Activated CD8-positive, alpha-beta memory T cell treated with anti-CD3 and anti-CD28 coated beads for 1 hour (primary cell): Measurements from ENCODE around the gene ATP6V0A1.

Source experiments
- DNase-seq, 2 donors: peaks; one replicate each; pipeline ENCODE4 v3.0.0-alpha.2; 2020; ENCODE audit warnings: low read depth in 1 of 2; ENCODE audit errors: extremely low read depth in 1 of 2

Gene ATP6V0A1

DNA sequence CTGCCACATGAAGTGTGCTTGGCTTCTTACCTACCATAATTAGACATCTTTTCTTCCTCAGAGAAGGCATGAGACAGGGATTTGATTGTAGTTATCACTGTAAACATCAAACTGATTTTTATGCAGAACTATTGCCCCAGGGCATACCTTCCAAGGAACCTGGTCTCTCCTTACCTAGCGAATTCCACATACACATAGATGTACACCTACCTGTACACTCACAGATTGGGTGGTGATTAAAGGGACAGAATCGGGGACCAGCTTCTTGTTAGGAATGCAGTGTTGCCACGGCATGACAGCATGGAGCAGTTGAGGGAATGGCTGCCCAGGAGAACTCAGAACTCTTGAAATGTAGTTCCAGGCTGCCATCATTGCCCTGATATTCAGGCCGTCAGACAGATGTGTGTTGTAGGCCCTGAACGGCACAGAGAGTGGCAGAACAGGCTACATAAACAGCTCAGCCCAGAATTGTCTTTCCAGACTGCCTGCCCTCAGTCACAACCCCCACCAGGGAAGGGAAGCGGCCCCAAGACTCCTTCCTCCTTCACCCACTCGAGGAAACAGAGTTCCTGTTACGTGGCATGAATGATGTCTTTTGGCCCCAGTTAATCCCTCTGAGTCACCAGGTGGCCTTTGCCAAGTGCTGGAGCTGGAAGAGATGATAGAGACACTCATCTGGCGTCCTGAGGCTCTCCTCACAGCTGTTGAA is 59.5 kb downstream of the ATP6V0A1 start:
- DNase-seq = no peak

DNA sequence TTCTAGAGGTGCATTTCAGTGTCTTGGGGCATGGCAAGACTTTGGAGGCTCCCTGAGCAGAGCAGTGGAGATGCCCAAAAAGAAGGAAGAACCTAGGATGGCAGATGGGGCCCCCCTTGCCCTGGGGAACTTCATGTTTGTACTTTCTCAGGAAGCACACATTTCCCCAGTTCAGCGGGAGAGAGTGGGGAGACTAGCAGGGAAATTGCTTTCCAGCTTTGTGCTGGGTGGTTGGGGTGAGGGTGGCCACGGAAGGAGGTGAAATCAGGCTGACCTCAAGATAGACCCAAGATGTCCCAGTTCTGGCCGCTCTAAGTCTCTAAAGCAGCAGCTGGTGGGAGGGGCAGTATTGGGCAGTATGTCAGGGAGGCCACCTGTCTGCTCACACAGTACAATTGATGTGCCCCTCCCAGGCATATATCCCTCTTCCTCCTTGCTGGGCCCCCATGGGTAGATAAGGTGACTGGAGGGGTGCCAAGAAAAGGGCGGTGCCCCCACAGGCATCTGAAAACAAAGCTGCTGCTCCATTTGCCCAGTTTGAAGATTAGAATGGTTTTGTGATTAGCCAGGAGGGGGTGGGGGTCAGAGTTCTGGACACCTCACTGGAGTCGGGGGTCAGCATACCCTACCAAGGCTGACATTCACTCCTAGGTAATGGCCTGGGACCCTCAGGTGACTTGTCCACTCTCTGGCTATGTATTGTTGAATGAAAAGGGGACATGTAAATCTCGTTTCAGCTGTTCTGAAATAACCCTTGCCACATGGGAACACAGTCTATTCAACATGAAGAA is 60.3 kb downstream of the ATP6V0A1 start:
- no peak for DNase-seq

DNA sequence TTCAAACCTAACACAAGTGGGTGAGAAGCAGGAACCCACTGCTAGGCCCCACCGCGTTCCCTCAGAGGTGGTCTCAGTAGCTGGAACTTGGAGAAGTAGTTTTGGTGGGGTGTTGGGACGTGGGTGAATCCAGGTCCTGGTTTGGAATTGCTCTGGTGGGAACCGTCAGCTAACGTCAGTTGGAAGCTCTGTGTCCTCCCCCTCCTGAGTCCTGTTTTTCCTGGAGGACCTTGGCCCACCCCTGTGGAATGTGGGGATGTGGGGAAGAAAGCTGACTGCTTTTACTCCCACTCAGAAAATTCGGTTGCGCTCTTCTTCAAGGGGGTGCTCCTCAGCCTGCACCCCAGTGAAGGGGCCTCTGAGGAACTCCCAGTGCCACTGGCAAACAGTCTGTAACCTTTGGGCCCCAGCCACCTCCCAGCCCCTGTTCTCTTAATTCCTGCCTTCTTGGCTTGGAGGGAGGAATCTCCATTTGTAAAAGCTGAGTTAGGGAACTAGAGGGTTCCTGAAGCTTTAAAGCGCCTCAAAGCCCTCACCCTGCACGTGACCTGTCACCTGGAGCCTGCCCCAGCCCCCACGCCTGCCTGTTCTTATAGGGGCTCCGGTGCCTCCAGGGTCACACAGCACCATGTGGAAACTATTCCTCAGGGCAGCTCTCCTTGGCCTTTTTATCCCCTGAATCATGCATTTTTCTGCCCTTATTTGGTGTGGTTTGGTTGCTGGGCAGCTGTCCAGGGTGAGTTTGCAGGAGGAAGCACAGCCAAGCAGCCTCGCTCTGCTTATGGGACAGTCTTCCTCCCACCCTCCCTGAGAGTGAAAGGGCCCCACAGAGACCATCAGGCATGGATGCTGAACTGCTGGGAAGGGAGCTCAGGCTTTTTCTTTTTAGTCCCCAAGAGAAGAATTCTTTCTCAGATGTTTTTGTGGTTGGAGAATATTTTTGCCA is 61.1 kb downstream of the ATP6V0A1 start:
- DNase-seq = no peak

DNA sequence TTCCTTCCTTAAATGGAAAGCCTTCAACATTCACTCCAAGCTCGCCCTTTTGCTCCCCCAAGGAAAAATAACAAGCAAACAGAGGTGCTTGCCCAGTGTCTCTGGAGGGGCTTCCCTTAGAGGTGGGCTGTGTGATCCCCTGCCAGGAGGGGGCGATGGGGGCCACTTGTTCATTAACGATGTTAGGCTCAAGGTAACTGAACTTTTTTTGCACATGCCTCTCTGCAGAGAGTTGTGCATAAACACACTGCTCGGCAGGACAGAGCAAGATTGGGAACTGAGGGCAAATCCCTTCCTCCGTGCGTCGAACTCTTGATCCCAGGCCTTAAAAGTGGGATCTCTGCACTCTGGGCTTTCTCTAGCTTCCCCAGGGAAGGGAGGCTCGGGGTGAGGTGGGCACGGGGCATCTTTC is 61.9 kb downstream of the ATP6V0A1 start:
- DNase-seq = peak in 1 of 2 donors; percentile 18

DNA sequence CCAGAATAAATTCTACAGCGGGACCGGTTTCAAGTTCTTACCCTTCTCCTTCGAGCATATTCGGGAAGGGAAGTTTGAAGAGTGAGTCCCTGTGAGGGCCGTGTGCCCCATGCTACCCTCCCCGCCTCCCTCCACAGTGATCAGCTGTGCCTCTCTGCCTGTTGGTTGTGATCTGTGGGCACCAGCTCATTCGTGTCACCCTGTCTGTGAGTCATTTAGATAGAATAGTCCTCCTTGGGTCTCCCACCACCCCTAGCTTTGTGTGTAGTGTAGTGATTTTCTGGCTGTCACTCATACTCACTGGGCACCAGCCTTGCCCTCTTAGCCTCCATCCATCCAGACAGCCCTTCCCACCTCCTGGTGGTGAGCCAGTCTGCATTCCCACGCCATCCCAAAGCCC is 62.4 kb downstream of the ATP6V0A1 start:
- DNase-seq = no peak

DNA sequence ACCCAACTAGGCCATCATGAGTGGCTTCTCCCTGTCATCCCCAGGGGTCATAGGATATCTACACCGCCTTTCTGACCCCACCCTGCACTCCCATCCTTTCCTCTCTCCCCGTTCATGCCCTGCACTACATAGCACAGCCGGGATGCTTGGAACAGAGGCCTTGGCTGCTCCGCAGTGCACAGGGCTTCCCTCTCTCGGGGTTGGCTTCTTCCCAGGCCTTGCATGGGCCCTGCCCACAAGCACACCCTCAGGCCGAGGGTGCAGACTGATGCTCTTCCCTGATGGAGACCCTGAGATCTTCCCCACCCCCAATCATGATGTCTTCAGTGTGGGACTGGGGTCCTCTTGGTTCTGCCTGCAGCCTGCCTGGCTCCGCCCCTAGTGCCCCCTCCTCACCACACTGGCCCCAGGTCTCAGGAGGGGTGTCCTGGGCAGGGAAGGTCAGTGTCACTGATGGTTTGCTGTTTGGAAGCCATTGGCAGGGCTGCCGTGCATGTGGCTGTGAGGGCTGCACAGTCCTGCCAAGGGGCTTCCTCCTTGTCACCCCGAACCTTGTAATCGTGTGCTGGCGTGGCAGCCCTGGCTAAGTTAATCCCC is 63.1 kb downstream of the ATP6V0A1 start:
- no peak for DNase-seq

DNA sequence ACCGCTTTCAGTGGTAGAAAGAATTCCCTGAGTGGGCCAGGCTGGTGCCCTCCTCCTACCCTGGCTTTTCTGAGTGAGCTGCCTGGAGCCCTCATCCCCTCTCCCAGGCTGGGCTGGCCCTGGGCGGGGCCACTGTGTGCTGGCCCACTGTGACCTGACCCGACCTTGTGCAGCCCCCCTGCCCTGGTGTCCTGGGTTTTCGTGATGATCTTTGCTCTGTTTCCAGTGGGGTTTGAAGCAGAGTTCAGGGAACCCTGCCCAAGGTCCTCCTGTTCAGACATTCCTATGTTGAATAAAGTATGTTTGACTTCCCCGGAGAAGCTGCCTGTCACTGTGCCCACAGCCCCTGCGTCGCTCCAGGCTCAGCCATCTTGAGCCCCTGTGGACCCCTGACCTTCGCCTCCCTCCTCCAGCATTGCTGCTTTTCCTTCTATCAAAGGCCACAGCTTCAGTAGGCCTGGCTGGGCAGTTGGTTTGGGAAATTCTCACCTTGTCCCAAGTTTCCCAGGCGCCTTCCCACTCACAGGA is 63.6 kb downstream of the ATP6V0A1 start:
- no peak for DNase-seq

DNA sequence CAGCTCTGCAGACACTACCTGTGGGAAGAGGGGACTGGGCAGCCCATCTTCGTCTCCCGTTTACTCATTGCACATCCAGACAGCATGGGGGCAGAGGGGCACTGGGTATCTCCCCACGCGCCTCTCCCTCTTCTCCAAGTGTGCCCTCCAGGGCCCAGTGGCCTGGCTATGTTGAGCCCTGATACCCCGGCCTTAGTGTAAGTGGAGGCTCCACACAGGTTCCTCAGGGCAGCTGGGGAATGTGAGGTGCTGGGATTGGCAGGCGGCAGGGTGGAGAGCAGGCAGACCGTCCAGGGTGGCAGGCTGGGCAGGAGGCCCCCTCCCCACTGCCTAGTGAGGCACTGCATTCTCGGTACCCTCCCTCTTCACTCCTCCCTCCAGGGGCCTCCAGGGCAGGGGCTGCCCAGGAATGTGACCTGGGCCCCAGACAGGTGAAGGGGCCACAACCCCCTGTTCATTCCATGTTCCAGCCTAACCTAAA is 64.2 kb downstream of the ATP6V0A1 start:
- no peak for DNase-seq

DNA sequence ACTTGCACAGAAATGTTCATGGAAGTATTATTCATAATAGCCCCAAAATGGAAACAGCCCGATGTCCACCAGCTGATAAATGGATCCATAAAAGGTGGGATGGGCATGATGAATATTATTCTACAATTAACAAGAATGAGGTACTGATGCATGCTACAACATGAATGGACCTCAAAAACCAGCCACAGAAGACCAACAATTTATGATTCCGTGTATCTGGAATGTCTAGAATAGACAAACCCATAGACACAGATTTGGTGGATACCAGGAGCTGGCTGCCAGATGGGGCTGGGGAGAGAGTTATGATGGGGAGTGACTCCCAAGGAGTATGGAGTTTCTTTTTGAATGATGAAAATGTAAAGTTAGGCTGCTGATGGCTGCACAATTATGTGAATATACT is 66.5 kb downstream of the ATP6V0A1 start:
- DNase-seq = no peak

DNA sequence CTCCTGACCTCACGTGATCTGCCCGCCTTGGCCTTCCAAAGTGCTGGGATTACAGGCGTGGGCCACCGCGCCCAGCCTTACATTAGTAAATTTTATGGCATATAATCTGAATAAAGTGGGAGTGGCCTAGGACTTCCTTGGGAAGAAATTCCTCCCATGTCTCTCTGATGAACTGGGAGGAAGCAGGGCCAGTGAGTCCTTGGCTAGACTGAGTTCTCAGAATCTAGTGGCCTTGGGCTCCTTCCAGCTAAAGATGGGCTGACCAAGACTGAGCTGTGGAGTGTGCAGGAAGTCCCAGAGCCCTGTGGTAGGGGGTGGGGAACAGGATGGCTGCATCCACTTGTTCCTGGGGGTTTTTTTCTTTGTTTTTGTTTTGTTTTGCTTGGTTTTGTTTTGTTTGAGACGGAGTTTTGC is 67.4 kb downstream of the ATP6V0A1 start:
- DNase-seq = no peak

DNA sequence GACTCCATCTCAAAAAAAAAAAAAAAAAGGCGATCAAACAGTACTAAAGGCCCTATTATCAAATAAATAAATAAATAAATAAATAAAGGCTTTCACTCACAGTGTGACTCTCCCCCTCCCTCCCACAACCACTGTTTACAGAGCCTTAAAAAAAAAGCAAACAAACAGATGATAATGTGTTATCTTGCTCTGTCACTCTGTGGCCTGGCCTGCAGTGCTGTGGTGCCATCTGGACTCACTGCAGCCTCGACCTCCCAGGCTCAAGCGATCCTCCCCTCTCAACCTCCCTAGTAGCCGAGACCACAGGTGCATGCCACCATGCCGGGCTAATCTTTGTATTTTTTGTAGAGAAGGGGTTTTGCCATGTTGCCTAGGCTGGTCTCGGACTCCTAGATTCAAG is 69.3 kb downstream of the ATP6V0A1 start:
- DNase-seq = no peak

DNA sequence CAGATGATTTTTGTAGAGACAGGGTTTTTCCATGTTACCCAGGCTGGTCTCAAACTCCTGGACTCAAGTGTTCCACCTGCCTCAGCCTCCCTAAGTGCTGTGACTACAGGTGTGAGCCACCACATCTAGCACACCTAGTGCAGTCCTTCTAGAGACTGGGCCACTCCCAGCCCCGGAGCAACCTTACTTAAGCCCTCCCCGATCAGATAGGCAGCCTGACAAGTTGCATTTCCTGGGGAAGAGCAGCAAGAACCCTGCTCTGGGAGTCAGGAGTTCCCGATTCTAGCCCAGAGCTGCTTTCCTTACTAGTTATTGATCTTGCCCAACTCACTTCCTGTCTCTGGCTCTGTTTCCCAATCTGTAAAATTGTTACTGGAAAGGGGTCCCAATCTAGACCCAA is 70.4 kb downstream of the ATP6V0A1 start:
- DNase-seq = no peak

DNA sequence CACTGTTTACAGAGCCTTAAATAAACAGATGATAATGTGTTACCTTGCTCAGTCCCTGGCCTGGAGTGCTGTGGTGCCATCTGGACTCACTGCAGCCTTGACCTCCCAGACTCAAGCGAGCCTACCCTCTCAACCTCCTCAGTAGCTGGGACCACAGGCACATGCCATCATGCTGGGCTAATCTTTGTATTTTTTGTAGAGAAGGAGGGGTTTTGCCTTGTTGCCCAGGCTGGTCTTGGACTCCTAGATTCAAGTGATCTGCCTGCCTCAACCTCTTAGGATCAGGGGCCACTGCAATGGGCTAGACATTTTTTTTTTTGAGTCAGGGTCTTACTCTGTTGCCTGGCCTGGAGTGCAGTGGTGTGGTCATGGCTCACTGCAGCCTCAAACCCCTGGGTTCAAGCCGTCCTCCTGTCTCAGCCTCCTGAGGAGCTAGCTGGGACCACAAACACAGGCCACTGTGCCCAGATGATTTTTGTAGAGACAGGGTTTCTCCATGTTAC is 72.3 kb downstream of the ATP6V0A1 start:
- no peak for DNase-seq

DNA sequence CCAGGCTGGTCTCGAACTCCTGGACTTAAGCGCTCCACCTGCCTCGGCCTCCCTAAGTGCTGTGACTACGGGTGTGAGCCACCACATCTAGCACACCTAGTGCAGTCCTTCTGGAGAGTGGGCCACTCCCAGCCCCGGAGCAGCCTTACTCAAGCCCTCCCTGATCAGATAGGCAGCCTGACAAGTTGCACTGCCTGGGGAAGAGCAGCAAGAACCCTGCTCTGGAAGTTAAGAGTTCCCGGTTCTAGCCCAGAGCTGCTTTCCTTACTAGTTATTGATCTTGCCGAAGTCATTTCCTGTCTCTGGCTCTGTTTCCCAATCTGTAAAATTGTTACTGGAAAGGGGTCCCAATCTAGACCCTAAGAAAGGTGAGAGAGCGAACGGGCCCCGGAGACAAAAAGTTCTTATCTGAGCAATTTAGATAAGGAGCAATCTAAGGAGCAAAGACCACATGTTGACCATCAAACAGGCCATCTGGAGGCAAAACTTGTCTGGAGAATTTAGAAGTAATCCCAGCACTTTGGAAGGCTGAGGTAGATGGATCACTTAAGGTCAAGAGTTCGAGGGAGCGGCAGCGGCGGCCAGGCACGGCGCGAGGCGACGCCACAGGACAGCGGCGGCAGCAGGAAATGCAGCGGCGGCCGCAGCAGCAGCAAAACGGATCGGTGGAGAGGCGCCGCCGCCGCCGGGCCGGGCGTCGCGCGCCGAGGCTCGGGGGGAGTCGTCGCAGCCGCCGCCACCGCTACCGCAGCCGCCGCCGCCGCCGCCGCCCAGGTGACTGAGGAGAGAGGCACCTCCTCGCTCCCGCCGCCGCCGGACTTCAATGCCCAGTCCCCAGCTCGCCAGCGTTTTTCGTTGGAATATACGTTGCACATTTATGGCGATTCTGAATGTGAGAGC is 73.0 kb downstream of the ATP6V0A1 start:
- DNase-seq = peak in 1 of 2 donors; percentile 38

DNA sequence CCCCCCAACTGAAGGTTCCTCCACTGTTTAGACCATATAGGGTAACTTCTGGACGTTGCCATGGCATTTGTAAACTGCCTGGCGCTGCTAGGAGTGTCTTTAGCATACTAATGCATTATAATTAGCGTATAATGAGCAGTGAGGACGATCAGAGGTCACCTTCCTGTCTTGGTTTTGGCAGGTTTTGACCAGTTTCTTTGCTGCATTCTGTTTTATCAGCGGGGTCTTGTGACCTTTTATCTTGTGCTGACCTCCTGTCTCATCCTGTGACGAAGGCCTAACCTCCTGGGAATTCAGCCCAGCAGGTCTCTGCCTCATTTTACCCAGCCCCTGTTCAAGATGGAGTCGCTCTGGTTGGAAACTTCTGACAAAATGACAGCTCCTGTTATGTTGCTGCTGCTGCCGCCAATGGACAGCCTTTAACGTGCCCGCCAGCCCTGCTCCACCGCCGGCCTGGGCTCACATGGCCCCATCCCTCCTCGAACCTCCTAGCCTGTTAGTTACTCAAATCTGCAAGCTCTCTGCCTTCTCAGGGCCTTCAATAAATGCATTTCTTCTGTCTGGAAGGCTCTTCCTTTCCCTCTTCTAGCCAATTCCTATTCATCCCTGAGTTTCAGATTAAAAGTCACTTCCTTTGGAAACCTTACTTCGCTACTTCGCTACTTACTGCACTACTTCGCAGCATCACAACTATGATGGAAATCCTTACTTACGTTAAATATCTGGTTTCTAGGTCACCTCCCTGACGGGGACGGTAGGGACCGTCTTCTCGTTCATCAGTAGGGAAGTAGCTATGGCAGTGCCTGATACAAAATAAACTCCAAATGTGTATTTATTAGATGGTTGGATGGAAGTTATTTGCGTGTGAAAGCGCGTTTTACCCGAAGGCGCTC is 76.7 kb downstream of the ATP6V0A1 start:
- no peak for DNase-seq

DNA sequence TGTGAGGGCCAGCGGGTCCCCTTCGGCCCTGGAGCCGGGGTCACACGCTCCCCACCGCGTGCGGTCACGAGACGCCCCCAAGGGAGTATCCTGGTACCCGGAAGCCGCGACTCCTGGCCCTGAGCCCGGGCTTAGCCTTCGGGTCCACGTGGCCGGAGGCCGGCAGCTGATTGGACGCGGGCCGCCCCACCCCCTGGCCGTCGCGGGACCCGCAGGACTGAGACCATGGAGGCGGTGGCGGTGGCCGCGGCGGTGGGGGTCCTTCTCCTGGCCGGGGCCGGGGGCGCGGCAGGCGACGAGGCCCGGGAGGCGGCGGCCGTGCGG is 77.3 kb downstream of the ATP6V0A1 start, which contains the start of gene NAGLU:
Gene NAGLU (plus strand): TSS at position 194 of the 324 bp plus-strand sequence. CDS start 32 bp downstream, at position 226.
- peak; percentile 33 to 72 for DNase-seq

DNA sequence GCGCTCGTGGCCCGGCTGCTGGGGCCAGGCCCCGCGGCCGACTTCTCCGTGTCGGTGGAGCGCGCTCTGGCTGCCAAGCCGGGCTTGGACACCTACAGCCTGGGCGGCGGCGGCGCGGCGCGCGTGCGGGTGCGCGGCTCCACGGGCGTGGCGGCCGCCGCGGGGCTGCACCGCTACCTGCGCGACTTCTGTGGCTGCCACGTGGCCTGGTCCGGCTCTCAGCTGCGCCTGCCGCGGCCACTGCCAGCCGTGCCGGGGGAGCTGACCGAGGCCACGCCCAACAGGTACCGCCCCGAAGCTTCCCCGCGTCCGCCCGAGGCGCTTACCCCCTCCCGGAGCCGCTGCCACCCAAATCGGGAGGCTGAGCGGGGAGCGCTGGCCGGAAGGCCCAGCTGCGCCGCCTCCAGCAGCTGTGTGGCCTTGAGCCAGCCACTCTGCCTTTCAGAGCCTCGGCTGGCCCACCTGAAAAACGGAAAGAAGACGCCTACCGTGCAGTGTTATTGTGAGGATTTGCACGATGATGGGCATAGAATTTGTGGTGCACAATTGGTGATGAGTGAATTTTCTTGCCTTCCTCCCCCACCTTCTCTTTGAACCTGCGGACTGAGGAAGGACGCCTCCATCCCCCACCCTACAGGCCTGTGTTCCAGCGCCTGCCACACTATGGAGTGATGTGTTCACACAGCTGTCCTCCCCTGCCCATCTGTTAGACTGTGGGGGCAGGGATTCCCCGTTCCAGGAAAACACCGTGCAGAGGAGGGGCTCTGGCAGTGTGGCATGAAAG is 77.9 kb downstream of the ATP6V0A1 start:
- peak; percentile 14 to 56 for DNase-seq
